HEK293 (cell line): ENCODE data around the gene OTUB2.

Experiments used
- GLIS1 ChIP-seq: fragments of 450-650 bp; formaldehyde crosslinking; IDR thresholded peaks from 2 replicates; pipeline ENCODE4 v1.5.1; 2016; ENCODE audit warnings: missing biosample characterization, missing genetic modification characterization
- HOXA7 ChIP-seq: sonication (generic); formaldehyde crosslinking; IDR thresholded peaks from 2 replicates; pipeline ENCODE4 v1.8.1; 2022; ENCODE audit warnings: missing genetic modification reagents, borderline replicate concordance
- IKZF3 ChIP-seq: fragments of 450-650 bp; IDR thresholded peaks from 2 replicates; pipeline ENCODE4 v1.5.0; 2018; ENCODE audit warnings: missing biosample characterization, mild to moderate bottlenecking, missing genetic modification characterization, moderate library complexity
- INSM2 ChIP-seq: fragments of 450-650 bp; formaldehyde crosslinking; IDR thresholded peaks from 2 replicates; pipeline ENCODE4 v1.5.1; 2016; ENCODE audit warnings: missing biosample characterization, missing genetic modification characterization
- KLF9 ChIP-seq: fragments of 450-650 bp; formaldehyde crosslinking; IDR thresholded peaks from 2 replicates; pipeline ENCODE4 v1.5.1; 2016; ENCODE audit warnings: missing biosample characterization, missing genetic modification characterization, low read depth
- MYNN ChIP-seq: fragments of 450-650 bp; formaldehyde crosslinking; IDR thresholded peaks from 2 replicates; pipeline ENCODE4 v1.5.1; 2016; ENCODE audit warnings: missing biosample characterization, missing genetic modification characterization, borderline replicate concordance
- OVOL3 ChIP-seq: fragments of 450-650 bp; formaldehyde crosslinking; IDR thresholded peaks from 2 replicates; pipeline ENCODE4 v1.5.1; 2016; ENCODE audit warnings: missing biosample characterization, missing genetic modification characterization
- PRDM6 ChIP-seq: fragments of 450-650 bp; formaldehyde crosslinking; IDR thresholded peaks from 2 replicates; pipeline ENCODE4 v1.5.1; 2017; ENCODE audit warnings: missing biosample characterization, missing genetic modification characterization
- SCRT1 ChIP-seq: fragments of 450-650 bp; formaldehyde crosslinking; IDR thresholded peaks from 2 replicates; pipeline ENCODE4 v1.5.1; 2016; ENCODE audit warnings: missing biosample characterization, missing genetic modification characterization, borderline replicate concordance
- SP7 ChIP-seq: fragments of 450-650 bp; formaldehyde crosslinking; IDR thresholded peaks from 2 replicates; pipeline ENCODE4 v1.5.1; 2016; ENCODE audit warnings: missing biosample characterization, missing genetic modification characterization
- TSHZ1 ChIP-seq: fragments of 450-650 bp; formaldehyde crosslinking; IDR thresholded peaks from 2 replicates; pipeline ENCODE4 v1.5.1; 2016; ENCODE audit warnings: missing biosample characterization, missing genetic modification characterization, borderline replicate concordance
- ZBTB20 ChIP-seq: fragments of 450-650 bp; formaldehyde crosslinking; IDR thresholded peaks from 2 replicates; pipeline ENCODE4 v1.5.1; 2016; ENCODE audit warnings: missing biosample characterization, missing genetic modification characterization
- ZBTB44 ChIP-seq: fragments of 450-650 bp; IDR thresholded peaks from 2 replicates; pipeline ENCODE4 v1.5.1; 2018; ENCODE audit warnings: missing biosample characterization, mild to moderate bottlenecking, missing genetic modification characterization
- ZBTB48 ChIP-seq: fragments of 450-650 bp; formaldehyde crosslinking; IDR thresholded peaks from 2 replicates; pipeline ENCODE4 v1.5.1; 2016; ENCODE audit warnings: missing biosample characterization, missing genetic modification characterization
- ZBTB49 ChIP-seq: fragments of 450-650 bp; formaldehyde crosslinking; IDR thresholded peaks from 2 replicates; pipeline ENCODE4 v1.5.1; 2016; ENCODE audit warnings: missing biosample characterization, missing genetic modification characterization, low read depth
- ZIC2 ChIP-seq: fragments of 450-650 bp; formaldehyde crosslinking; IDR thresholded peaks from 2 replicates; pipeline ENCODE4 v1.5.1; 2016; ENCODE audit warnings: missing biosample characterization, missing genetic modification characterization
- ZNF10 ChIP-seq: fragments of 450-650 bp; formaldehyde crosslinking; IDR thresholded peaks from 2 replicates; pipeline ENCODE4 v1.5.1; 2017; ENCODE audit warnings: missing biosample characterization, missing genetic modification characterization
- ZNF112 ChIP-seq: fragments of 450-650 bp; formaldehyde crosslinking; IDR thresholded peaks from 2 replicates; pipeline ENCODE4 v1.5.0; 2017; ENCODE audit warnings: missing biosample characterization, missing genetic modification characterization
- ZNF138 ChIP-seq: fragments of 450-650 bp; formaldehyde crosslinking; IDR thresholded peaks from 2 replicates; pipeline ENCODE4 v1.5.1; 2016; ENCODE audit warnings: missing biosample characterization, missing genetic modification characterization, borderline replicate concordance
- ZNF202 ChIP-seq: fragments of 450-650 bp; formaldehyde crosslinking; IDR thresholded peaks from 2 replicates; pipeline ENCODE4 v1.5.1; 2016; ENCODE audit warnings: missing biosample characterization, missing genetic modification characterization, borderline replicate concordance
- ZNF266 ChIP-seq: fragments of 450-650 bp; formaldehyde crosslinking; IDR thresholded peaks from 2 replicates; pipeline ENCODE4 v1.5.1; 2016; ENCODE audit warnings: missing biosample characterization, missing genetic modification characterization, low read depth
- ZNF341 ChIP-seq: fragments of 450-650 bp; formaldehyde crosslinking; IDR thresholded peaks from 2 replicates; pipeline ENCODE4; 2016; ENCODE audit warnings: low read depth, missing biosample characterization, missing genetic modification characterization
- ZNF404 ChIP-seq: fragments of 450-650 bp; formaldehyde crosslinking; IDR thresholded peaks from 2 replicates; pipeline ENCODE4 v1.5.1; 2017; ENCODE audit warnings: missing biosample characterization, missing genetic modification characterization
- ZNF416 ChIP-seq: fragments of 450-650 bp; formaldehyde crosslinking; IDR thresholded peaks from 2 replicates; pipeline ENCODE4 v1.5.1; 2016; ENCODE audit warnings: missing biosample characterization, missing genetic modification characterization
- ZNF426 ChIP-seq: fragments of 450-650 bp; formaldehyde crosslinking; IDR thresholded peaks from 2 replicates; pipeline ENCODE4 v1.5.1; 2017; ENCODE audit warnings: missing biosample characterization, missing genetic modification characterization, mild to moderate bottlenecking, inconsistent platforms, moderate library complexity
- ZNF560 ChIP-seq: fragments of 450-650 bp; formaldehyde crosslinking; IDR thresholded peaks from 2 replicates; pipeline ENCODE4 v1.5.1; 2017; ENCODE audit warnings: missing biosample characterization, missing genetic modification characterization, borderline replicate concordance
- ZNF701 ChIP-seq: fragments of 450-650 bp; formaldehyde crosslinking; IDR thresholded peaks from 2 replicates; pipeline ENCODE4 v1.5.1; 2016; ENCODE audit warnings: missing biosample characterization, missing genetic modification characterization
- ZNF704 ChIP-seq: fragments of 450-650 bp; formaldehyde crosslinking; IDR thresholded peaks from 2 replicates; pipeline ENCODE4 v1.5.1; 2016; ENCODE audit warnings: missing biosample characterization, missing genetic modification characterization
- ZSCAN30 ChIP-seq: fragments of 450-650 bp; IDR thresholded peaks from 2 replicates; pipeline ENCODE4 v1.5.1; 2018; ENCODE audit warnings: missing biosample characterization, mild to moderate bottlenecking, missing genetic modification characterization, moderate library complexity

Gene OTUB2

GRCh38 chr14:93984987-93985410, 41.1 kb upstream of the OTUB2 start (continued):
- TF ChIP-seq INSM2 (tag by site-specific recombination) (no peak), ZNF341 (peak; percentile 82), ZNF404 (tag by site-specific recombination) (no peak), ZNF112 (tag by site-specific recombination) (no peak), IKZF3 (no peak), ZBTB49 (tag by site-specific recombination) (no peak), GLIS1 (tag by site-specific recombination) (peak; percentile 96), ZNF416 (no peak), TSHZ1 (tag by site-specific recombination) (no peak), ZNF138 (no peak), KLF9 (no peak), ZNF704 (tag by site-specific recombination) (no peak), SCRT1 (no peak), PRDM6 (tag by site-specific recombination) (no peak), MYNN (no peak), HOXA7 (CRISPR knock-in tag) (no peak), ZBTB48 (tag by site-specific recombination) (no peak), ZNF10 (tag by site-specific recombination) (no peak), OVOL3 (tag by site-specific recombination) (no peak), SP7 (tag by site-specific recombination) (peak; percentile 32; the same call in 1 of the 2 replicates), ZNF202 (tag by site-specific recombination) (no peak), ZNF266 (tag by site-specific recombination) (no peak), ZNF701 (no peak), ZNF560 (tag by site-specific recombination) (no peak), ZNF426 (no peak), ZBTB20 (tag by site-specific recombination) (no peak), ZSCAN30 (tag by site-specific recombination) (no peak), ZIC2 (tag by site-specific recombination) (peak; percentile 62), ZBTB44 (tag by site-specific recombination) (no peak)
